HCT116 (cell line): Measurements from ENCODE around the gene TCEA2. TPM values are rescaled to one million over a fixed set of nuclear protein-coding genes. Genes with fewer than 3 reads are reported as not detected.

Experiments
- ATAC-seq: fragments of 200-7000 bp; cut with Tn5 transposase; 2 replicates; pipeline ENCODE4 v1.9.1; 2020; ENCODE audit warnings: mild to moderate bottlenecking, moderate library complexity
- BruUV-seq: library from RNA; stranded (reverse); fragments of 400-500 nt; replicated peaks from 2 replicates; lab custom pipeline; 2021; lab: Mats Ljungman, UMichigan
- CTCF ChIA-PET: fragments of 300-600 bp; sonication (Branson Sonifier 250); formaldehyde crosslinking; loops from one replicate; lab custom pipeline; 2021; ENCODE audit warnings: antibody characterized with exemption; lab: Charles Lee
- POLR2A ChIA-PET: fragments of 300-600, 350-600 bp; sonication (Branson Sonifier 250); formaldehyde crosslinking; loops from one replicate; lab custom pipeline; 2021; ENCODE audit warnings: antibody characterized with exemption; lab: Charles Lee
- RAD21 ChIA-PET, 2 experiments: fragments of 300-600 bp; sonication (Branson Sonifier 250); formaldehyde crosslinking; loops; one replicate each; lab custom pipeline; 2023; ENCODE audit warnings: low total read pairs in 2 of 2; ENCODE audit not compliant: uncharacterized antibody in 2 of 2, unreplicated experiment in 2 of 2, low non-redundant PET in 1 of 2; lab: Charles Lee
- DNase-seq: peaks from one replicate; pipeline ENCODE4 v3.0.0-alpha.2; 2010; ENCODE audit warnings: low read depth, low spot score
- H2AFZ ChIP-seq: fragments of 200-600 bp; shearing (Covaris generic), sonication (generic); 2 replicates; pipeline ENCODE4 v1.6.1; 2017; ENCODE audit warnings: low read depth, mixed run types, mixed read lengths, antibody characterized with exemption, low read length; ENCODE audit not compliant: poor library complexity, severe bottlenecking
- H3K27ac ChIP-seq: 2 replicates; pipeline ENCODE4 v1.5.1; 2012; ENCODE audit warnings: low read depth, low read length
- H3K27me3 ChIP-seq: fragments of 200-600 bp; sonication (generic); 2 replicates; pipeline ENCODE4 v1.6.1; 2016; ENCODE audit warnings: mixed run types, low read length, mixed read lengths; ENCODE audit not compliant: insufficient read depth
- H3K36me3 ChIP-seq, 2 experiments: fragments of 200-500 bp in 1 of 2; fragments of 200-600 bp in 1 of 2; sonication (Bioruptor generic) in 1 of 2; sonication (generic) in 1 of 2; 2 replicates each; pipeline versions ENCODE4 v1.5.1 to v1.6.1; 2014 to 2016; ENCODE audit warnings: low read length in 2 of 2, inconsistent platforms in 1 of 2, mixed read lengths in 1 of 2, mixed run types in 1 of 2; ENCODE audit not compliant: insufficient read depth in 2 of 2, control insufficient read depth in 1 of 2
- H3K4me1 ChIP-seq, 2 experiments: fragments of 200-600 bp in 1 of 2; sonication (generic) in 1 of 2; 2 replicates each; pipeline versions ENCODE4 v1.5.1 to v1.6.1; 2012 to 2017; ENCODE audit warnings: low read length in 2 of 2, inconsistent platforms in 1 of 2, mild to moderate bottlenecking in 1 of 2, mixed read lengths in 1 of 2, mixed run types in 1 of 2, moderate library complexity in 1 of 2; ENCODE audit not compliant: insufficient read depth in 2 of 2, control insufficient read depth in 1 of 2
- H3K4me2 ChIP-seq: fragments of 200-600 bp; sonication (generic); 2 replicates; pipeline ENCODE4 v1.6.1; 2017; ENCODE audit warnings: mixed run types, low read length, mixed read lengths
- H3K4me3 ChIP-seq, 2 experiments: fragments of 200-600 bp in 1 of 2; sonication (generic) in 1 of 2; replicated peaks in 1 of 2; 2 replicates each; pipeline ENCODE4 v1.5.1; 2011 to 2016; ENCODE audit warnings: low read length in 2 of 2, control low read depth in 1 of 2, low read depth in 1 of 2, mild to moderate bottlenecking in 1 of 2, mixed read lengths in 1 of 2, mixed run types in 1 of 2
- H3K79me2 ChIP-seq: fragments of 200-600 bp; sonication (generic); 2 replicates; pipeline ENCODE4 v1.6.1; 2017; ENCODE audit warnings: mild to moderate bottlenecking, mixed run types, low read length, moderate library complexity, mixed read lengths; ENCODE audit not compliant: insufficient read depth
- H3K9ac ChIP-seq: fragments of 200-600 bp; sonication (generic); 2 replicates; pipeline ENCODE4 v1.6.1; 2016; ENCODE audit warnings: low read length, mixed read lengths
- H3K9me2 ChIP-seq: fragments of 200-600 bp; sonication (generic), shearing (Covaris generic); 2 replicates; pipeline ENCODE4 v1.6.1; 2017; ENCODE audit warnings: mixed run types, mild to moderate bottlenecking, moderate library complexity; ENCODE audit not compliant: insufficient read depth
- H3K9me3 ChIP-seq, 2 experiments: fragments of 200-500 bp in 1 of 2; fragments of 200-600 bp in 1 of 2; sonication (Bioruptor generic) in 1 of 2; sonication (generic) in 1 of 2; 2 replicates each; pipeline ENCODE4 v1.6.1; 2014 to 2017; ENCODE audit warnings: low read length in 2 of 2, mixed read lengths in 2 of 2, inconsistent platforms in 1 of 2, low read depth in 1 of 2, mild to moderate bottlenecking in 1 of 2, mixed run types in 1 of 2, moderate library complexity in 1 of 2; ENCODE audit not compliant: control insufficient read depth in 1 of 2, insufficient read depth in 1 of 2
- H4K20me1 ChIP-seq: fragments of 200-600 bp; sonication (generic), shearing (Covaris generic); 2 replicates; pipeline ENCODE4 v1.6.1; 2017; ENCODE audit warnings: mixed run types, mild to moderate bottlenecking, moderate library complexity; ENCODE audit not compliant: insufficient read depth
- CBX3 ChIP-seq: IDR thresholded peaks from 2 replicates; pipeline ENCODE4 v1.6.1; 2012; ENCODE audit warnings: low read depth
- CTCF ChIP-seq, 3 experiments: fragments of 200-600 bp in 1 of 3; sonication (generic) in 1 of 3; IDR thresholded peaks in 2 of 3; conservative IDR thresholded peaks in 1 of 3; 2 replicates each; pipeline ENCODE4 v1.5.1; 2012 to 2017; ENCODE audit warnings: low read depth in 2 of 3, low read length in 2 of 3, antibody characterized with exemption in 1 of 3, borderline replicate concordance in 1 of 3, control low read depth in 1 of 3, mild to moderate bottlenecking in 1 of 3, mixed read lengths in 1 of 3, mixed run types in 1 of 3, moderate library complexity in 1 of 3; ENCODE audit not compliant: insufficient read depth in 1 of 3
- EGR1 ChIP-seq: IDR thresholded peaks from 2 replicates; pipeline ENCODE4 v1.6.1; 2012; ENCODE audit warnings: low read depth
- ELF1 ChIP-seq: IDR thresholded peaks from 2 replicates; pipeline ENCODE4 v1.6.1; 2012; ENCODE audit warnings: low read depth, borderline replicate concordance
- EZH2 ChIP-seq: fragments of 200-600 bp; sonication (generic); IDR thresholded peaks from 2 replicates; pipeline ENCODE4 v1.6.1; 2017; ENCODE audit warnings: antibody characterized with exemption, mixed run types
- EZH2phosphoT487 ChIP-seq: fragments of 200-600 bp; IDR thresholded peaks from 2 replicates; pipeline ENCODE4 v1.6.1; 2018; ENCODE audit warnings: antibody characterized with exemption, borderline replicate concordance
- JUND ChIP-seq: IDR thresholded peaks from 2 replicates; pipeline ENCODE4 v1.6.1; 2012
- MAX ChIP-seq: IDR thresholded peaks from 2 replicates; pipeline ENCODE4 v1.6.1; 2012
- POLR2AphosphoS5 ChIP-seq: IDR thresholded peaks from 2 replicates; pipeline ENCODE4 v1.6.1; 2011; ENCODE audit warnings: mild to moderate bottlenecking, low read depth, low read length, moderate library complexity
- RAD21 ChIP-seq: IDR thresholded peaks from 2 replicates; pipeline ENCODE4 v1.6.1; 2012; ENCODE audit warnings: low read depth, mild to moderate bottlenecking
- REST ChIP-seq: IDR thresholded peaks from 2 replicates; pipeline ENCODE4 v1.6.1; 2012; ENCODE audit warnings: low read depth
- SIN3A ChIP-seq: IDR thresholded peaks from 2 replicates; pipeline ENCODE4 v1.6.1; 2012; ENCODE audit warnings: low read depth
- SP1 ChIP-seq: IDR thresholded peaks from 2 replicates; pipeline ENCODE4 v1.6.1; 2012; ENCODE audit warnings: low read depth
- SRF ChIP-seq: IDR thresholded peaks from 2 replicates; pipeline ENCODE4 v1.6.1; 2012; ENCODE audit warnings: low read depth
- TCF7L2 ChIP-seq: IDR thresholded peaks from 2 replicates; pipeline ENCODE4 v1.7.0; 2011; ENCODE audit warnings: borderline replicate concordance, inconsistent platforms; ENCODE audit not compliant: insufficient read depth, insufficient read length; ENCODE audit errors: extremely low read depth
- YY1 ChIP-seq: IDR thresholded peaks from 2 replicates; pipeline ENCODE4 v1.6.1; 2011; ENCODE audit warnings: low read length, low read depth, moderate library complexity, mild to moderate bottlenecking; ENCODE audit not compliant: insufficient replicate concordance; ENCODE audit errors: extremely low read depth
- ZBTB33 ChIP-seq: IDR thresholded peaks from 2 replicates; pipeline ENCODE4 v1.6.1; 2011; ENCODE audit warnings: mild to moderate bottlenecking, low read length, moderate library complexity; ENCODE audit not compliant: insufficient replicate concordance; ENCODE audit errors: extremely low read depth
- ZFX ChIP-seq: fragments of 450-650 bp; IDR thresholded peaks from 2 replicates; pipeline ENCODE4 v1.6.1; 2017
- ZNF274 ChIP-seq: fragments of 200-500 bp; sonication (Bioruptor generic); IDR thresholded peaks from 2 replicates; pipeline ENCODE4 v1.6.1; 2014; ENCODE audit warnings: mild to moderate bottlenecking, low read depth, low read length, inconsistent platforms
- intact Hi-C: fragments of 100-400 bp; cut with micrococcal nuclease; formaldehyde crosslinking; loops from 2 replicates; pipeline ENCODE4 v1.10.0; 2022
- total RNA-seq: library from RNA; stranded (reverse); gene quantifications from one replicate; pipeline ENCODE4 v1.2.1, GENCODE V29; 2021; ENCODE audit not compliant: unreplicated experiment

Gene TCEA2
- total RNA-seq, 1 experiment from 2014 or later = 29.7 TPM

GRCh38 chr20:64113796-64114355 lies 50.9 kb downstream of the TCEA2 start:
- no peaks in the 10 kb centered on the region for H4K20me1 ChIP-seq
- no peaks in the 10 kb centered on the region for H3K36me3 ChIP-seq
- no peak overlapping the region for H2AFZ ChIP-seq
- H3K9ac ChIP-seq = no peak overlapping the region
- H3K9me3 ChIP-seq = no peaks in the 10 kb centered on the region
- H3K27ac ChIP-seq = no peak overlapping the region
- H3K9me2 ChIP-seq = no peaks in the 10 kb centered on the region
- no TSS peak for BruUV-seq
- TF ChIP-seq EGR1 = no peak
- TF ChIP-seq MAX = no peak
- no peak for TF ChIP-seq EZH2
- TF ChIP-seq SP1 = no peak
- no peak for TF ChIP-seq ZFX
- no peak for TF ChIP-seq RAD21
- TF ChIP-seq POLR2AphosphoS5 = no peak
- TF ChIP-seq CTCF (IDR thresholded peaks at IDR 0.05 in 2 of 3, conservative IDR thresholded peaks at IDR 0.05 in 1 of 3; ENCODE audit: borderline replicate concordance in 1 of 3, insufficient read depth in 1 of 3, low read depth in 2 of 3, low read length in 2 of 3) = no peak
- TF ChIP-seq CBX3 = no peak
- TF ChIP-seq ZNF274 = no peak
- TF ChIP-seq SIN3A = no peak
- TF ChIP-seq YY1 = no peak
- no peak for TF ChIP-seq TCF7L2
- TF ChIP-seq SRF = no peak
- no peak for TF ChIP-seq JUND
- no peak for TF ChIP-seq ELF1
- TF ChIP-seq ZBTB33 = no peak
- no peak for TF ChIP-seq REST
- no peak for TF ChIP-seq EZH2phosphoT487
- no peaks in the 10 kb centered on the region for H3K4me1 ChIP-seq
- no peak overlapping the region for H3K4me2 ChIP-seq
- H3K27me3 ChIP-seq = no peaks in the 10 kb centered on the region
- H3K4me3 ChIP-seq = no peak overlapping the region
- intact Hi-C loops = no loop called here
- DNase-seq (no peak), ATAC-seq (no peak)
- no peaks in the 10 kb centered on the region for H3K79me2 ChIP-seq
- ChIA-PET POLR2A (no interaction called here), CTCF (no interaction called here), RAD21 (no interaction called here)
